CD8-positive, alpha-beta memory T cell (primary cell): ENCODE results near the gene FAM163B. TPM values are rescaled to one million over a fixed set of nuclear protein-coding genes. Genes with fewer than 3 reads are reported as not detected.

Experiments used
- CTCF ChIA-PET: fragments of 350-600 bp; sonication (Branson Sonifier 250); formaldehyde crosslinking; loops from one replicate; lab custom pipeline; 2021; ENCODE audit warnings: antibody characterized with exemption; lab: Charles Lee
- POLR2A ChIA-PET: fragments of 350-600 bp; sonication (Branson Sonifier 250); formaldehyde crosslinking; loops from one replicate; lab custom pipeline; 2021; ENCODE audit warnings: antibody characterized with exemption; lab: Charles Lee
- DNase-seq, 5 donors: peaks; one replicate each; pipeline versions ENCODE4 v3.0.0 to v3.0.0-alpha.2; 2020 to 2022; ENCODE audit warnings: mixed read lengths in 1 of 5
- H3K27ac ChIP-seq: one replicate; pipeline ENCODE4 v1.7.0; 2013; ENCODE audit warnings: low read depth, mild to moderate bottlenecking, low read length, moderate library complexity
- H3K27me3 ChIP-seq: 2 replicates; pipeline ENCODE4 v1.7.0; 2013; ENCODE audit warnings: low read length, mild to moderate bottlenecking; ENCODE audit not compliant: insufficient read depth, poor library complexity, severe bottlenecking
- H3K36me3 ChIP-seq: 2 replicates; pipeline ENCODE4 v1.7.0; 2013; ENCODE audit warnings: mild to moderate bottlenecking, low read length, moderate library complexity; ENCODE audit not compliant: insufficient read depth
- H3K4me1 ChIP-seq: 2 replicates; pipeline ENCODE4 v1.7.0; 2013; ENCODE audit warnings: mild to moderate bottlenecking, low read length, moderate library complexity; ENCODE audit not compliant: insufficient read depth
- H3K4me3 ChIP-seq: 2 replicates; pipeline ENCODE4 v1.7.0; 2013; ENCODE audit warnings: mild to moderate bottlenecking, low read length
- H3K9me3 ChIP-seq: 2 replicates; pipeline ENCODE4 v1.7.0; 2013; ENCODE audit warnings: mild to moderate bottlenecking, low read length
- H3K27ac Mint-ChIP-seq, 8 donors: one replicate each; pipeline ENCODE4 v1.8.0; 2020 to 2021; ENCODE audit warnings: mixed read lengths in 8 of 8, mild to moderate bottlenecking in 6 of 8, inconsistent platforms in 3 of 8, moderate library complexity in 3 of 8
- H3K27me3 Mint-ChIP-seq, 2 donors: one replicate each; pipeline ENCODE4 v1.8.0; 2020 to 2021; ENCODE audit warnings: mixed read lengths in 2 of 2, mild to moderate bottlenecking in 1 of 2, moderate library complexity in 1 of 2
- H3K36me3 Mint-ChIP-seq, 3 donors: one replicate each; pipeline ENCODE4 v1.8.0; 2020 to 2021; ENCODE audit warnings: mixed read lengths in 3 of 3, inconsistent platforms in 1 of 3, mild to moderate bottlenecking in 1 of 3
- H3K4me1 Mint-ChIP-seq, 3 donors: one replicate each; pipeline ENCODE4 v1.8.0; 2020 to 2021; ENCODE audit warnings: mixed read lengths in 3 of 3, inconsistent platforms in 1 of 3, mild to moderate bottlenecking in 1 of 3
- H3K4me3 Mint-ChIP-seq, 7 donors: one replicate each; pipeline ENCODE4 v1.8.0; 2020 to 2021; ENCODE audit warnings: mixed read lengths in 7 of 7, mild to moderate bottlenecking in 6 of 7, moderate library complexity in 4 of 7, inconsistent platforms in 2 of 7
- H3K9me3 Mint-ChIP-seq, 5 donors: one replicate each; pipeline ENCODE4 v1.8.0; 2020 to 2022; ENCODE audit warnings: mixed read lengths in 5 of 5, mild to moderate bottlenecking in 3 of 5, moderate library complexity in 2 of 5, inconsistent platforms in 1 of 5
- polyA plus RNA-seq: library from polyadenylated mRNA; unstranded; fragments of 300-500 nt; fragmentation: Illumina TruSeq; gene quantifications from one replicate; pipeline ENCODE4 v1.2.3, GENCODE V29; 2021
- total RNA-seq, 2 experiments: library from RNA; stranded (reverse); gene quantifications; one replicate each; pipeline ENCODE4 v1.2.3, GENCODE V29; 2021

The FAM163B gene
- total and polyA plus RNA-seq, 3 experiments from 2014 or later: not detected

DNA sequence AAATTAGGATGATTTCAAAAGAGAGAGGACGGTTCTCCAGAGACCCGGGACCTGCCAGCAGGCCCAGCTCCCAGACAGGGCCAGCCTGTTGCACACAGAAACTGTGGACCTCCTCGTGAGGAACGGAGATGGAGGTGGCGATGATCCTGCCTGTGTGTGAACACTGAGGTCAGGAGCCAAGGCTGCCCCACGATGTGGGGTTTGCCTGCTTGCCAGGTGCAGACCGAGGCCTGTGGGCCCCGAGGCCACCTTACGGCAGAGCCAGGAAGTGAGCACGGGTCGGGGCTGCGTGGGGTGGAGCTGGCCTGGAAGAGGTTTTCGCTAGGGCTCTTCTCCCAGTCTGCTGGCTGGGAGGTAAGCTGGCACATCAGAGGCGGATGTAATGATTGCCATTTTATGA, 4.3 kb downstream of the FAM163B start:
- no peak overlapping the region for H3K4me3 Mint-ChIP-seq
- no peaks in the 10 kb centered on the region for H3K36me3 ChIP-seq
- peaks cover 28 to 43% of the 10 kb centered on the region in 2 donors for H3K27me3 Mint-ChIP-seq
- DNase-seq: no peak
- ChIA-PET POLR2A (no interaction called here), CTCF (interaction anchor here (1.0 to 1.8 kb wide), 3 partner anchors 112 to 124 kb away, joined by 3 to 11 read pairs (median 7); no protein-coding TSS in a partner anchor)
- peaks cover 16% of the 10 kb centered on the region for H3K27me3 ChIP-seq
- peaks cover 9 to 26% (median 9%) of the 10 kb centered on the region in 3 donors for H3K4me1 Mint-ChIP-seq
- no peaks in the 10 kb centered on the region for H3K9me3 Mint-ChIP-seq
- no peaks in the 10 kb centered on the region for H3K9me3 ChIP-seq
- no peak overlapping the region for H3K27ac ChIP-seq
- H3K4me3 ChIP-seq: no peak overlapping the region
- H3K36me3 Mint-ChIP-seq: no peaks in the 10 kb centered on the region
- H3K27ac Mint-ChIP-seq: peak overlapping the region in 1 of 8 donors; percentile 55
- H3K4me1 ChIP-seq: peaks cover 5% of the 10 kb centered on the region

DNA sequence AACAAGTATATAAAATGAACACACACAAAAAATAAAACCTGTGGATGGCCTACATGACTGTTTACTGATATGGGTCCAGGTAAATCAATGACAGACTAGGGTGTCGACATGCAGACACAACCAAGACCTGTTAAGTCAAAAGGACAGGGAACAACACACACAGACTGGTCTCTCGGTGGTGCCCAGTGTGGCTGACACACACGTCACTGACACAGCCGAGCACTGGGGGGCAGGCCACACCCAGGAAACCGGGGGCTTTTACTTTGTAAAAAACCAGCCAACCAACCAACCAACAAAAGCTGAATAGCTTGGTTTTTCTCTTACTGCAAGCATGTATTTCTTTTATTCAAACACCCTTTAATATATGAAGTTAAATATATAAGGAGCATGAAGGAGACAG, 5.0 kb downstream of the FAM163B start:
- no peaks in the 10 kb centered on the region for H3K36me3 ChIP-seq
- POLR2A ChIA-PET: no interaction called here
- H3K9me3 ChIP-seq: no peaks in the 10 kb centered on the region
- no peak overlapping the region for H3K4me3 Mint-ChIP-seq
- H3K4me3 ChIP-seq: no peak overlapping the region
- DNase-seq: peak in 3 of 5 donors; percentile 29 to 64 (median 42)
- peaks cover 24 to 38% of the 10 kb centered on the region in 2 donors for H3K27me3 Mint-ChIP-seq
- H3K27ac ChIP-seq: no peak overlapping the region
- peaks cover 9 to 23% (median 9%) of the 10 kb centered on the region in 3 donors for H3K4me1 Mint-ChIP-seq
- H3K9me3 Mint-ChIP-seq: no peaks in the 10 kb centered on the region
- CTCF ChIA-PET: interaction anchor here (1.0 to 1.8 kb wide), 5 partner anchors 105 to 139 kb away, joined by 3 to 11 read pairs (median 3); no protein-coding TSS in a partner anchor
- no peaks in the 10 kb centered on the region for H3K36me3 Mint-ChIP-seq
- peaks cover 5% of the 10 kb centered on the region for H3K4me1 ChIP-seq
- peaks cover 13% of the 10 kb centered on the region for H3K27me3 ChIP-seq
- H3K27ac Mint-ChIP-seq: peak overlapping the region in 4 of 8 donors; percentile 36 to 73 (median 63)

DNA sequence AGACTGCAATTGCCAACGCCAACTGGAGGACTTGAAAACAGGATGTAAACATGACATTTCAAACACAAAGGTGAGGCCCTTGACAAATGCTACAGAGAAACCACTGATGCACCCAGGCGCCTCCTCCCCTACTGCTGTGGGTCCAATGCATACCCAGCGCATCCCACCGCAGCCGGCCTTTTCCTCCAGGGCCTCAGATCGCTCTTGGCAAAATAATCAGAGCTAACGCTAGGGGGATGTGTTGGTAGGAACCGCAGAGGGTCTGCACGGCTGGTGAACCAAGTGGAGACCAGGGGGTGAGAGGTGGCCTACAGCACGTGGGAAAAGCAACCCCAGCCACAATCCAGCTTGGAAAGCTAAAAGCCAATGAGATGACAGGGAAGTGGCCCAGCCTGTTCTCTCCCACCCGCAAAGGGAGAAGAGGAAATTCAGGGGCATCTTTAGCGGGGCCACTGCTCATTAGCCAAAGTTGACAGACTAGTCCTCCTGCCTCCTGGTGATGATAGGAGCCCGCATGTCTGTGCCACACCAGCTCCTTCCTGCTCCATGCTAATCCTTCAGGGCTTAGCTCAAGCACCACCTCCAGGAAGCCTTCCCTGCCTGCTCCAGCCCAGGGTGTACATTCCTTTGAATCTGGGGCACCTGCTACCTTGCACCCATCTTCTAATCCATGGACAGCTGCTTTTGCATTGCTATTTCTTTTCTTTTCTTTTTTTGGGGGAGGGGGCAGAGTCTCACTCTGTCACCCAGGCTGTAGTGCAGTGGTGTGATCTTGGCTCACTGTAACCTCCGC, 5.9 kb downstream of the FAM163B start:
- Histone ChIP-seq H3K4me3 (no peak overlapping the region), H3K36me3 (no peaks in the 10 kb centered on the region), H3K27ac (no peak overlapping the region), H3K4me1 (peaks cover 5% of the 10 kb centered on the region), H3K9me3 (no peaks in the 10 kb centered on the region), H3K27me3 (peaks cover 9% of the 10 kb centered on the region)
- peaks cover 22 to 35% of the 10 kb centered on the region in 2 donors for H3K27me3 Mint-ChIP-seq
- no peak overlapping the region for H3K4me3 Mint-ChIP-seq
- H3K9me3 Mint-ChIP-seq: no peaks in the 10 kb centered on the region
- H3K36me3 Mint-ChIP-seq: no peaks in the 10 kb centered on the region
- peaks cover 9 to 22% (median 9%) of the 10 kb centered on the region in 3 donors for H3K4me1 Mint-ChIP-seq
- DNase-seq: no peak
- POLR2A ChIA-PET: no interaction called here
- H3K27ac Mint-ChIP-seq: peak overlapping the region in 1 of 8 donors; percentile 23
- CTCF ChIA-PET: interaction anchor here (1.0 to 1.5 kb wide), 3 partner anchors 105 to 140 kb away, joined by 3 read pairs; no protein-coding TSS in a partner anchor

DNA sequence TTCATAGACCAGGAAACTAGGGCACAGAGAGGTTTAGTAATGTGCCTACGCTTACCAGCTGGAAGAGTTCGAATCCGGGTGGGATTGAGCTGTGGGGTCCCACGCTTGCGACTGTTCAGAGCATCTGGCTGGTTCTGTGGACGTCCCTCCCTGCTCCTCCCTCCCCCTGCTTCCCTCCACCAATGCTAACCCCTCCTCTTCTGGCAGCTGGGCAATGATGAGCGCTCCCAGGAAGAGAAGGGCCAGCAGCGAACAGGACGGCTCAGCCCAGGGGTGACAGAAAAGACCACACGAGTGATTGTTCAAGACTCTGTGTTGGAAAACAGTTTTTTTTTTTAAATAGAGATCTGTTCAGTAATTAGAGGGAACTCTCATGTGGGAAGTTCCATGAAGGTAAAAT, 6.9 kb downstream of the FAM163B start:
- Histone ChIP-seq H3K27ac (no peak overlapping the region), H3K4me1 (peaks cover 5% of the 10 kb centered on the region), H3K27me3 (peaks cover 2% of the 10 kb centered on the region), H3K36me3 (no peaks in the 10 kb centered on the region), H3K9me3 (peaks cover 6% of the 10 kb centered on the region), H3K4me3 (no peak overlapping the region)
- Mint-ChIP-seq H3K36me3 (peaks cover 0 to 4% (median under 1%) of the 10 kb centered on the region in 3 donors), H3K27ac (no peak overlapping the region), H3K4me3 (no peak overlapping the region), H3K27me3 (peaks cover 16 to 24% of the 10 kb centered on the region in 2 donors), H3K4me1 (peaks cover 9 to 13% (median 9%) of the 10 kb centered on the region in 3 donors), H3K9me3 (peaks cover 3 to 9% (median 7%) of the 10 kb centered on the region in 5 donors)
- DNase-seq: no peak
- ChIA-PET POLR2A (no interaction called here), CTCF (interaction anchor here (1.0 to 2.0 kb wide), 2 partner anchors 125 to 128 kb away, joined by 3 to 4 read pairs; no protein-coding TSS in a partner anchor)

DNA sequence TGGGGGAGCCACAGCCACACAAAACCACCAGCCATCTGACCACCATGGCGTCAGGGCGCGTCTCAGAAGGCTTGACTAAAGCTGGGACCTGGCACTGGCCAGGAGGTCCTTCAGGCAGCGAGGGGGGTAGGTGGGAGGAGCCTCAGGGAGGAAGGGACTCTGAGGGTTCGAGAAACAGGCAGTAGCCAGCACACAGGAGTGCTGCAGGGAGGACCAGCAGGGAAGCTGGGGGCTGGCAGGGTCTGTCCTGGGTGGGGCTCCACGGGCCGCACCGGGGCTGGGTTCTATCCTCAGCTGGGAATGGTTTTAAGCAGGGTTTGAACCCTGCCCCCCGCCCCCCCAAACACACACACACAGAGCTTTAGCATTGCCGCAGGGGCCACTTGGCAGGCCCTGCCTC, 7.4 kb downstream of the FAM163B start:
- ChIA-PET POLR2A (no interaction called here), CTCF (interaction anchor here (2.0 kb wide), 1 partner anchor 125 kb away, joined by 4 read pairs; no protein-coding TSS in a partner anchor)
- no peak overlapping the region for H3K27ac ChIP-seq
- Mint-ChIP-seq H3K36me3 (peaks cover 0 to 8% (median 2%) of the 10 kb centered on the region in 3 donors), H3K27me3 (peaks cover 11 to 19% of the 10 kb centered on the region in 2 donors), H3K27ac (peak overlapping the region in 1 of 8 donors; percentile 72), H3K4me3 (no peak overlapping the region), H3K9me3 (peaks cover 7 to 14% (median 12%) of the 10 kb centered on the region in 5 donors), H3K4me1 (peaks cover 9 to 13% (median 9%) of the 10 kb centered on the region in 3 donors)
- no peaks in the 10 kb centered on the region for H3K36me3 ChIP-seq
- no peak for DNase-seq
- no peaks in the 10 kb centered on the region for H3K27me3 ChIP-seq
- no peak overlapping the region for H3K4me3 ChIP-seq
- H3K4me1 ChIP-seq: peaks cover 5% of the 10 kb centered on the region
- H3K9me3 ChIP-seq: peaks cover 6% of the 10 kb centered on the region

DNA sequence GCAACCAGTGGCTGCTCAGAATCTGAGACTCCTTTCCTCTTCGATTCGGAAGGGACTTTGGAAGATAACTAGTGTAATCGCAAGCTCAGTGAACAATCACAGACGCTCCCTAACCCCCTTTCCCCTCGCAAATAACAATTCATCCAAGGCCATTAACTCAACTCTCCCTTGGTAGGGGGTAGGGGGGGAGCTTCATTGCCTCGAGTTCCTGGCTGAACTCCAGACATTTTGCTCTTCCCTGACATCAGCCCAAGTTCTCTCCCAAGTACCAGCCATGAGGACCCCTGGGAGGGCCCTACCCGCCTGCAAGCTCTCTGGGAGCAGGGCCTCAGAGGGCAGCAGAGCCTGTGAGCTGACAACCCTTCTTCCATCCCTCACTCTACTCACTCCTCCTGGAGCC, 8.4 kb downstream of the FAM163B start:
- peaks cover 0 to 8% (median 2%) of the 10 kb centered on the region in 3 donors for H3K36me3 Mint-ChIP-seq
- Histone ChIP-seq H3K27me3 (no peaks in the 10 kb centered on the region), H3K4me3 (no peak overlapping the region), H3K9me3 (peaks cover 6% of the 10 kb centered on the region), H3K4me1 (peaks cover 5% of the 10 kb centered on the region), H3K27ac (no peak overlapping the region), H3K36me3 (no peaks in the 10 kb centered on the region)
- H3K4me1 Mint-ChIP-seq: peaks cover 9 to 13% (median 9%) of the 10 kb centered on the region in 3 donors
- ChIA-PET POLR2A (no interaction called here), CTCF (interaction anchor here (1.5 to 2.0 kb wide), 2 partner anchors 11 to 126 kb away, joined by 4 read pairs; no protein-coding TSS in a partner anchor)
- peaks cover 11 to 17% (median 16%) of the 10 kb centered on the region in 5 donors for H3K9me3 Mint-ChIP-seq
- H3K27me3 Mint-ChIP-seq: peaks cover 10 to 14% of the 10 kb centered on the region in 2 donors
- no peak for DNase-seq
- no peak overlapping the region for H3K4me3 Mint-ChIP-seq
- no peak overlapping the region for H3K27ac Mint-ChIP-seq

DNA sequence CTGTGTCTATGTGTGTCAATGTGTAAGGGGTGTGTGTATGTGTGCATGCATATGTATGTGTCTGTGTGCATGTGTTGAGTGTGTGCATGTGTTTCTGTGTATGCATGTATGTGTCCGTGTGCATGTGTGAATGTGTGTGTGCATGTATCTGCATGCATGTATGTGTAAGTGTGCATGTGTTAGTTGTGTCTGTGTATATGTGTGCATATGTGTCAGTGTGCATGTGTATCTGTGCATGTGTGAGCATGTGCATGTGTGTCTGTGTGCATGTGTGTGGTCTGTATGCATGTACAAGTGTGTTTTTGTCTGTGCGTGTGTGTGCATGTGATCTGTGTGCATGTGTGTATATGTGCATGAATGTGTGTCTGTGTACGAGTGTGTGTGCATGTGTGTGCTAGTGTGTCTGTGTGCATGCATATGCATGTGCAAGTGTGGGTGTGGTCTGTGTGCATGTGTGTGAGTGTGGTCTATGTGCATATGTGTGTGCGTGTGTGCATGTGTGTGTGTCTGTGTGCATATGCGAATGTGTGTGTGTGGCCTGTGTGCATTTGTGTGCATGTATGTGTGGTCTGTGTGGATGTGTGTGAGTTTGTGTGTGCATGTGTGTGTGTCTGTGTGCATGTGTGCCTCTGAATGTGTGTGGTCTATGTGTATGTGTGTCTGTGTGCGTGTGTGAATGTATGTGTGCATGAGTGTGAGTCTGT, 9.6 kb downstream of the FAM163B start:
- DNase-seq: no peak
- H3K9me3 Mint-ChIP-seq: peaks cover 11 to 18% (median 16%) of the 10 kb centered on the region in 5 donors
- peaks cover 0 to 8% (median 2%) of the 10 kb centered on the region in 3 donors for H3K36me3 Mint-ChIP-seq
- H3K4me1 Mint-ChIP-seq: peaks cover 6 to 7% (median 6%) of the 10 kb centered on the region in 3 donors
- H3K36me3 ChIP-seq: no peaks in the 10 kb centered on the region
- H3K4me3 Mint-ChIP-seq: no peak overlapping the region
- peaks cover 6% of the 10 kb centered on the region for H3K9me3 ChIP-seq
- peaks cover 12 to 14% of the 10 kb centered on the region in 2 donors for H3K27me3 Mint-ChIP-seq
- no peaks in the 10 kb centered on the region for H3K27me3 ChIP-seq
- peaks cover 2% of the 10 kb centered on the region for H3K4me1 ChIP-seq
- ChIA-PET CTCF (interaction anchor here (1.5 kb wide), 1 partner anchor 10 kb away, joined by 4 read pairs; no protein-coding TSS in a partner anchor), POLR2A (no interaction called here)
- no peak overlapping the region for H3K4me3 ChIP-seq
- no peak overlapping the region for H3K27ac Mint-ChIP-seq
- no peak overlapping the region for H3K27ac ChIP-seq
